Measurements from ENCODE around the gene CLCNKA.

Gene CLCNKA

GRCh38 chr1:16021681-16022080 is at the start of gene CLCNKA:
CLCNKA (plus strand) TSS chr1:16022036; CDS start chr1:16022620, 584 bp downstream.
- Histone ChIP-seq H3K36me3 (ENCODE audit: low read depth) (no peaks in the 10 kb centered on the region), H3K9me3 (ENCODE audit: severe bottlenecking) (peaks cover 3% of the 10 kb centered on the region), H3K4me1 (ENCODE audit: insufficient read depth, poor library complexity, severe bottlenecking) (no peaks in the 10 kb centered on the region), H3K27ac (ENCODE audit: poor library complexity, severe bottlenecking) (no peak within 1 kb of the TSS), H3K27me3 (ENCODE audit: insufficient read depth, poor library complexity, severe bottlenecking) (no peaks in the 10 kb centered on the region), H3K4me3 (ENCODE audit: severe bottlenecking) (no peak within 1 kb of the TSS)
- ATAC-seq (ENCODE audit: low read depth) = no peak
- TF ChIP-seq, protein P1, sequence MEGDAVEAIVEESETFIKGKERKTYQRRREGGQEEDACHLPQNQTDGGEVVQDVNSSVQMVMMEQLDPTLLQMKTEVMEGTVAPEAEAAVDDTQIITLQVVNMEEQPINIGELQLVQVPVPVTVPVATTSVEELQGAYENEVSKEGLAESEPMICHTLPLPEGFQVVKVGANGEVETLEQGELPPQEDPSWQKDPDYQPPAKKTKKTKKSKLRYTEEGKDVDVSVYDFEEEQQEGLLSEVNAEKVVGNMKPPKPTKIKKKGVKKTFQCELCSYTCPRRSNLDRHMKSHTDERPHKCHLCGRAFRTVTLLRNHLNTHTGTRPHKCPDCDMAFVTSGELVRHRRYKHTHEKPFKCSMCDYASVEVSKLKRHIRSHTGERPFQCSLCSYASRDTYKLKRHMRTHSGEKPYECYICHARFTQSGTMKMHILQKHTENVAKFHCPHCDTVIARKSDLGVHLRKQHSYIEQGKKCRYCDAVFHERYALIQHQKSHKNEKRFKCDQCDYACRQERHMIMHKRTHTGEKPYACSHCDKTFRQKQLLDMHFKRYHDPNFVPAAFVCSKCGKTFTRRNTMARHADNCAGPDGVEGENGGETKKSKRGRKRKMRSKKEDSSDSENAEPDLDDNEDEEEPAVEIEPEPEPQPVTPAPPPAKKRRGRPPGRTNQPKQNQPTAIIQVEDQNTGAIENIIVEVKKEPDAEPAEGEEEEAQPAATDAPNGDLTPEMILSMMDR (IDR thresholded peaks at IDR 0.05; ENCODE audit: poor library complexity, severe bottlenecking) = no peak
- DNase-seq (ENCODE audit: low spot score) = no peak

DNA sequence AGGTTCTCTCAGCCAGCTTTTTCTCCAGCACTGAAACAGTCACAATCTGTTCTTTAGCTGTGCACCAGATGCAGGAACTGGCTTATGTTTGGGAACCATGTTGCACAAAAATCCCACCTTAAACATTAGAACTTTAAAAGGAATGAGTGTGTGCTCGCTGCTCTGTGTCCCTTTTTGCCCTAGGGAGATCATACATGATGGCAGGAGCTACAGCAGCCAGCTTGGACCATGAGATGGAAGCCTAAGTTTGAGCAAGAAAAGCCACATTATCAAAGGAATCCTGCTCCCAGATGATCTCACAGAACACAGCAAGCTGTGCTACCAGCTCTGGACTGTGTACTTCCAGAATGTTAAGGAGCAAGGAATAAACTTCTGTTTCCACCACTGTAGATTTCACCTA is 49.4 kb upstream of the CLCNKA start:
- ATAC-seq (ENCODE audit: low read depth) (no peak), DNase-seq (ENCODE audit: low spot score) (no peak)
- Histone ChIP-seq H3K9me3 (ENCODE audit: severe bottlenecking) (no peaks in the 10 kb centered on the region), H3K4me3 (ENCODE audit: severe bottlenecking) (no peak overlapping the region), H3K27me3 (ENCODE audit: insufficient read depth, poor library complexity, severe bottlenecking) (no peaks in the 10 kb centered on the region), H3K36me3 (ENCODE audit: low read depth) (peaks cover 44% of the 10 kb centered on the region), H3K27ac (ENCODE audit: poor library complexity, severe bottlenecking) (no peak overlapping the region), H3K4me1 (ENCODE audit: insufficient read depth, poor library complexity, severe bottlenecking) (peaks cover 5% of the 10 kb centered on the region)
- TF ChIP-seq, protein P1 (IDR thresholded peaks at IDR 0.05; ENCODE audit: poor library complexity, severe bottlenecking) = no peak

DNA sequence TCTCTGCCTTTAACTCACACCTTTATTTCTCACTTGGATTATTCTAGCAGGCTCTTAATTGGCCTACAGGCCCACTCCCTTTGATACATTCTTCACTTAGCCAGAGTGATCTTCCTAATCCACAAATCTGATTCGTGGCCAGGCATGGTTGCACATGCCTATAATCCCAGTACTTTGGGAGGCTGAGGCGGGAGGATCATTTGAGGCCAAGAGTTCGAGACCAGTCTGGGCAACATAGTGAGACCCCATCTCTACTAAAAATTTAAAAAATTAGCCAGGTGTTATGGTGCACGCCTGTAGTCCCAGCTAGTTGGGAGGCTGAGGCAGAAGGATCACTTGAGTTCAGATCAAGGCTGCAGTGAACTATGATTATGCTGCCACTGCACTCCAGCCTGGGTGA is 48.1 kb upstream of the CLCNKA start:
- peaks cover 37% of the 10 kb centered on the region for H3K36me3 ChIP-seq (ENCODE audit: low read depth)
- no peak overlapping the region for H3K27ac ChIP-seq (ENCODE audit: poor library complexity, severe bottlenecking)
- ATAC-seq (ENCODE audit: low read depth) (no peak), DNase-seq (ENCODE audit: low spot score) (no peak)
- peaks cover 5% of the 10 kb centered on the region for H3K4me1 ChIP-seq (ENCODE audit: insufficient read depth, poor library complexity, severe bottlenecking)
- H3K4me3 ChIP-seq (ENCODE audit: severe bottlenecking) = no peak overlapping the region
- no peaks in the 10 kb centered on the region for H3K9me3 ChIP-seq (ENCODE audit: severe bottlenecking)
- TF ChIP-seq, protein P1 (IDR thresholded peaks at IDR 0.05; ENCODE audit: poor library complexity, severe bottlenecking) = no peak
- no peaks in the 10 kb centered on the region for H3K27me3 ChIP-seq (ENCODE audit: insufficient read depth, poor library complexity, severe bottlenecking)

GRCh38 chr1:15974855-15975254 is 47.0 kb upstream of the CLCNKA start:
- H3K36me3 ChIP-seq (ENCODE audit: low read depth) = peaks cover 26% of the 10 kb centered on the region
- no peaks in the 10 kb centered on the region for H3K9me3 ChIP-seq (ENCODE audit: severe bottlenecking)
- H3K4me1 ChIP-seq (ENCODE audit: insufficient read depth, poor library complexity, severe bottlenecking) = peaks cover 5% of the 10 kb centered on the region
- peak overlapping the region; percentile 64 for H3K4me3 ChIP-seq (ENCODE audit: severe bottlenecking)
- no peak for DNase-seq (ENCODE audit: low spot score)
- H3K27me3 ChIP-seq (ENCODE audit: insufficient read depth, poor library complexity, severe bottlenecking) = no peaks in the 10 kb centered on the region
- TF ChIP-seq, protein P1 (IDR thresholded peaks at IDR 0.05; ENCODE audit: poor library complexity, severe bottlenecking) = no peak
- no peak for ATAC-seq (ENCODE audit: low read depth)
- peak overlapping the region; percentile 38 for H3K27ac ChIP-seq (ENCODE audit: poor library complexity, severe bottlenecking)

GRCh38 chr1:15975358-15975804 is 46.5 kb upstream of the CLCNKA start:
- TF ChIP-seq, protein P1 (IDR thresholded peaks at IDR 0.05; ENCODE audit: poor library complexity, severe bottlenecking) = peak; percentile 39
- no peaks in the 10 kb centered on the region for H3K9me3 ChIP-seq (ENCODE audit: severe bottlenecking)
- peak overlapping the region; percentile 38 for H3K27ac ChIP-seq (ENCODE audit: poor library complexity, severe bottlenecking)
- H3K4me3 ChIP-seq (ENCODE audit: severe bottlenecking) = peak overlapping the region; percentile 64
- H3K36me3 ChIP-seq (ENCODE audit: low read depth) = peaks cover 24% of the 10 kb centered on the region
- DNase-seq (ENCODE audit: low spot score) = no peak
- H3K27me3 ChIP-seq (ENCODE audit: insufficient read depth, poor library complexity, severe bottlenecking) = no peaks in the 10 kb centered on the region
- peak; percentile 74 for ATAC-seq (ENCODE audit: low read depth)
- H3K4me1 ChIP-seq (ENCODE audit: insufficient read depth, poor library complexity, severe bottlenecking) = peaks cover 5% of the 10 kb centered on the region

All from RWPE2 (cell line).